Osteocyte (in vitro differentiated cells): ENCODE measurements around the gene ZDHHC7. TPM values are rescaled to one million over a fixed set of nuclear protein-coding genes. Genes with fewer than 3 reads are reported as not detected.
A peak's percentile ranks its signal among the peaks of the same experiment; 100 is the strongest.

Experiments
- DNase-seq: peaks from one replicate; pipeline ENCODE4 v3.0.0; 2021; ENCODE audit warnings: mixed read lengths; ENCODE audit not compliant: unreplicated experiment; ENCODE audit errors: extremely low spot score
- H3K27ac Mint-ChIP-seq: one replicate; pipeline ENCODE4 v1.8.0; 2021; ENCODE audit warnings: mild to moderate bottlenecking, mixed read lengths; ENCODE audit not compliant: unreplicated experiment
- H3K27me3 Mint-ChIP-seq: one replicate; pipeline ENCODE4 v1.8.0; 2021; ENCODE audit warnings: mixed read lengths; ENCODE audit not compliant: unreplicated experiment
- H3K36me3 Mint-ChIP-seq: one replicate; pipeline ENCODE4 v1.8.0; 2021; ENCODE audit warnings: mixed read lengths; ENCODE audit not compliant: unreplicated experiment
- H3K4me1 Mint-ChIP-seq: one replicate; pipeline ENCODE4 v1.8.0; 2021; ENCODE audit warnings: mixed read lengths; ENCODE audit not compliant: unreplicated experiment
- H3K4me3 Mint-ChIP-seq: one replicate; pipeline ENCODE4 v1.8.0; 2021; ENCODE audit warnings: mild to moderate bottlenecking, moderate library complexity, mixed read lengths; ENCODE audit not compliant: unreplicated experiment
- H3K9me3 Mint-ChIP-seq: one replicate; pipeline ENCODE4 v1.8.0; 2021; ENCODE audit warnings: mixed read lengths; ENCODE audit not compliant: unreplicated experiment
- total RNA-seq: library from RNA; stranded (reverse); gene quantifications from 2 replicates; pipeline ENCODE4 v1.2.1, GENCODE V29; 2021
- TF ChIP-seq, protein P1 (sequence below): fragments of 200-600 bp; sonication (generic); IDR thresholded peaks from 2 replicates; pipeline ENCODE4 v1.5.0; 2021; ENCODE audit warnings: antibody characterized with exemption, mild to moderate bottlenecking, moderate library complexity

ZDHHC7 gene
- total RNA-seq, 1 donor from 2014 or later = 53.7 TPM

DNA sequence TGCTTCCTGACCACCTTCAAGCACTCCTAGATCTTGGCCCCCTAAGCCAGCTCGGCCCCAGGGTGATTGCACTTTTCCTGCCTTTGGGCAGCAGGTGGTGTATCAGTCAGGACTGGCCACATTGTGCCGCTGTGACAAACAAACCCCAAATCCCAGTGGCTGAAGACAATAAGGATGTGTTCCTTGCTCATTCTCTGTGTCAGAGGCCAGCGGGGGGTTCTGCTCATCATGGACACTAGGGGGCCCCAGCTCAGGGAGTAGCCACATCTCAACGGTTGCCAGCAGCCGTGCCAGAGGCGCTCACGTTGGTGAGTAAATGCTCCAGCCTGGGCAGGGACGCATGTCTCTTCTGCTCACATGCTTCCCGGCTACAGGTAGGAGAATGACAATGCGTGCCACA lies 60.4 kb downstream of the ZDHHC7 start:
- Mint-ChIP-seq H3K27me3 (no peaks in the 10 kb centered on the region), H3K4me1 (peaks cover 5% of the 10 kb centered on the region), H3K9me3 (no peaks in the 10 kb centered on the region), H3K4me3 (no peak overlapping the region), H3K36me3 (no peaks in the 10 kb centered on the region), H3K27ac (no peak overlapping the region)
- TF ChIP-seq, protein P1, sequence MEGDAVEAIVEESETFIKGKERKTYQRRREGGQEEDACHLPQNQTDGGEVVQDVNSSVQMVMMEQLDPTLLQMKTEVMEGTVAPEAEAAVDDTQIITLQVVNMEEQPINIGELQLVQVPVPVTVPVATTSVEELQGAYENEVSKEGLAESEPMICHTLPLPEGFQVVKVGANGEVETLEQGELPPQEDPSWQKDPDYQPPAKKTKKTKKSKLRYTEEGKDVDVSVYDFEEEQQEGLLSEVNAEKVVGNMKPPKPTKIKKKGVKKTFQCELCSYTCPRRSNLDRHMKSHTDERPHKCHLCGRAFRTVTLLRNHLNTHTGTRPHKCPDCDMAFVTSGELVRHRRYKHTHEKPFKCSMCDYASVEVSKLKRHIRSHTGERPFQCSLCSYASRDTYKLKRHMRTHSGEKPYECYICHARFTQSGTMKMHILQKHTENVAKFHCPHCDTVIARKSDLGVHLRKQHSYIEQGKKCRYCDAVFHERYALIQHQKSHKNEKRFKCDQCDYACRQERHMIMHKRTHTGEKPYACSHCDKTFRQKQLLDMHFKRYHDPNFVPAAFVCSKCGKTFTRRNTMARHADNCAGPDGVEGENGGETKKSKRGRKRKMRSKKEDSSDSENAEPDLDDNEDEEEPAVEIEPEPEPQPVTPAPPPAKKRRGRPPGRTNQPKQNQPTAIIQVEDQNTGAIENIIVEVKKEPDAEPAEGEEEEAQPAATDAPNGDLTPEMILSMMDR = peak; percentile 9
- no peak for DNase-seq

GRCh38 chr16:84949772-84950436 lies 61.4 kb downstream of the ZDHHC7 start:
- H3K9me3 Mint-ChIP-seq = no peaks in the 10 kb centered on the region
- H3K4me1 Mint-ChIP-seq = peaks cover 5% of the 10 kb centered on the region
- H3K27me3 Mint-ChIP-seq = no peaks in the 10 kb centered on the region
- DNase-seq = no peak
- no peaks in the 10 kb centered on the region for H3K36me3 Mint-ChIP-seq
- H3K4me3 Mint-ChIP-seq = no peak overlapping the region
- H3K27ac Mint-ChIP-seq = no peak overlapping the region
- TF ChIP-seq, protein P1 = no peak

DNA sequence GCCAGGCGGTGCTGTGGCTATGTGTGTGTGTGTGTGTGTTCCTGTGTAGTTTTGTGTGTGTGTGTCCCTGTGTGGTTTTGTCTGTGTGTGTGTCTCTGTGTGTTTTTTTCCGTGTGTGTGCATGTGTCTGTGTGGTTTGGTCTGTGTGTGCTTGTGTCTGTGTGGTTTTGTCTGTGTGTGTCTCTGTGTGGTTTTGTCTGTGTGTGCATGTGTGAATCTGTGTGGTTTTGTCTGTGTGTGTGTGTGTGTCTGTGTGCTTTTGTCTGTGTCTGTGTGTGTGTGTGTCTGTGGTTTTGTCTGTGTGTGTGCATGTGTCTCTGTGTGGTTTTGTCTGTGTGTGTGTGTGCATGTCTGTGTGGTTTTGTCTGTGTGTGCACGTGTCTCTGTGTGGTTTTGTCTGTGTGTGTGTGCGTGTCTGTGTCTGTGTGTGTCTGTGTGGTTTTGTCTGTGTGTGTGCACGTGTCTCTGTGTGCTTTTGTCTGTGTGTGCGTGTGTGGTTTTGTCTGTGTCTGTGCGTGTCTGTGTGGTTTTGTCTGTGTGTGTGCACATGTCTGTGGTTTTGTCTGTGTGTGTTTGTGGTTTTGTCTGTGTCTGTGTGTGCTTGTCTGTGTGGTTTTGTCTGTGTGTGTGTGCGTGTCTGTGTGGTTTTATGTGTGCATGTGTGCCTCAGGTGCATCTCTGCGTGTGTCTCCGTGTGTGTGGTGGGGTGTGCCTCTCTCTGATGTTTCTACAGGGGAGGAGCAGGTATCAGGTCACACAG lies 62.3 kb downstream of the ZDHHC7 start:
- Mint-ChIP-seq H3K4me1 (peaks cover 11% of the 10 kb centered on the region), H3K4me3 (no peak overlapping the region), H3K9me3 (no peaks in the 10 kb centered on the region), H3K36me3 (no peaks in the 10 kb centered on the region), H3K27ac (no peak overlapping the region), H3K27me3 (no peaks in the 10 kb centered on the region)
- TF ChIP-seq, protein P1 = no peak
- no peak for DNase-seq

GRCh38 chr16:84947996-84948850 lies 63.1 kb downstream of the ZDHHC7 start:
- H3K9me3 Mint-ChIP-seq = no peaks in the 10 kb centered on the region
- no peak for DNase-seq
- no peak overlapping the region for H3K27ac Mint-ChIP-seq
- no peaks in the 10 kb centered on the region for H3K27me3 Mint-ChIP-seq
- no peaks in the 10 kb centered on the region for H3K36me3 Mint-ChIP-seq
- TF ChIP-seq, protein P1 = no peak
- H3K4me3 Mint-ChIP-seq = no peak overlapping the region
- peaks cover 9% of the 10 kb centered on the region for H3K4me1 Mint-ChIP-seq
